Type B pancreatic cell (in vitro differentiated cells): ENCODE data around the gene GSG1L2. TPM values are rescaled to one million over a fixed set of nuclear protein-coding genes. Genes with fewer than 3 reads are reported as not detected.

ENCODE experiments used
- DNase-seq: peaks from one replicate; pipeline ENCODE4 v3.0.0; 2021; ENCODE audit warnings: mixed read lengths; ENCODE audit not compliant: unreplicated experiment; ENCODE audit errors: extremely low spot score
- H3K27ac Mint-ChIP-seq: 2 replicates; pipeline ENCODE4 v1.8.0; 2021; ENCODE audit warnings: mild to moderate bottlenecking, mixed read lengths
- H3K27me3 Mint-ChIP-seq: 2 replicates; pipeline ENCODE4 v1.8.0; 2021; ENCODE audit warnings: mixed read lengths
- H3K36me3 Mint-ChIP-seq: 2 replicates; pipeline ENCODE4 v1.8.0; 2021; ENCODE audit warnings: mixed read lengths
- H3K4me1 Mint-ChIP-seq: one replicate; pipeline ENCODE4 v1.8.0; 2021; ENCODE audit warnings: mixed read lengths; ENCODE audit not compliant: unreplicated experiment
- H3K4me3 Mint-ChIP-seq: 2 replicates; pipeline ENCODE4 v1.8.0; 2021; ENCODE audit warnings: mild to moderate bottlenecking, mixed read lengths
- H3K9me3 Mint-ChIP-seq: 2 replicates; pipeline ENCODE4 v1.8.0; 2021; ENCODE audit warnings: mixed read lengths
- CTCF ChIP-seq: fragments of 200-600 bp; sonication (generic); conservative IDR thresholded peaks from 2 replicates; pipeline ENCODE4 v1.5.0; 2021; ENCODE audit warnings: antibody characterized with exemption, mild to moderate bottlenecking
- total RNA-seq: library from RNA; stranded (reverse); gene quantifications from 2 replicates; pipeline ENCODE4 v1.2.1, GENCODE V29; 2021; ENCODE audit warnings: low replicate concordance

The GSG1L2 gene
- total RNA-seq, 1 donor from 2014 or later = not detected

GRCh38 chr17:9824094-9824493 is 2.2 kb upstream of the GSG1L2 start:
- H3K27me3 Mint-ChIP-seq = peaks cover 25% of the 10 kb centered on the region
- H3K4me1 Mint-ChIP-seq = no peaks in the 10 kb centered on the region
- no peak for DNase-seq
- no peak for TF ChIP-seq CTCF
- H3K9me3 Mint-ChIP-seq = no peaks in the 10 kb centered on the region
- H3K36me3 Mint-ChIP-seq = no peaks in the 10 kb centered on the region
- no peak overlapping the region for H3K4me3 Mint-ChIP-seq
- no peak overlapping the region for H3K27ac Mint-ChIP-seq

GRCh38 chr17:9820448-9820847 is 1.4 kb downstream of the GSG1L2 start:
- DNase-seq = no peak
- peaks cover 22% of the 10 kb centered on the region for H3K27me3 Mint-ChIP-seq
- H3K27ac Mint-ChIP-seq = no peak overlapping the region
- H3K36me3 Mint-ChIP-seq = no peaks in the 10 kb centered on the region
- H3K4me3 Mint-ChIP-seq = no peak overlapping the region
- H3K9me3 Mint-ChIP-seq = peaks cover 4% of the 10 kb centered on the region
- TF ChIP-seq CTCF = no peak
- no peaks in the 10 kb centered on the region for H3K4me1 Mint-ChIP-seq

GRCh38 chr17:9818760-9819159 is 3.1 kb downstream of the GSG1L2 start:
- H3K4me1 Mint-ChIP-seq = no peaks in the 10 kb centered on the region
- DNase-seq = no peak
- no peak for TF ChIP-seq CTCF
- no peaks in the 10 kb centered on the region for H3K36me3 Mint-ChIP-seq
- no peak overlapping the region for H3K27ac Mint-ChIP-seq
- peaks cover 4% of the 10 kb centered on the region for H3K9me3 Mint-ChIP-seq
- no peak overlapping the region for H3K4me3 Mint-ChIP-seq
- H3K27me3 Mint-ChIP-seq = peaks cover 23% of the 10 kb centered on the region

- Mint-ChIP-seq H3K27ac (no peak overlapping the region), H3K9me3 (peaks cover 4% of the 10 kb centered on the region), H3K27me3 (peaks cover 22% of the 10 kb centered on the region), H3K4me1 (no peaks in the 10 kb centered on the region), H3K36me3 (no peaks in the 10 kb centered on the region), H3K4me3 (no peak overlapping the region)
- no peak for DNase-seq
- TF ChIP-seq CTCF = no peak
These were observed 4.8 kb downstream of the GSG1L2 start for GRCh38 chr17:9817086-9817485.

- no peak for TF ChIP-seq CTCF
- H3K4me3 Mint-ChIP-seq = no peak overlapping the region
- H3K9me3 Mint-ChIP-seq = peaks cover 4% of the 10 kb centered on the region
- H3K27me3 Mint-ChIP-seq = peaks cover 23% of the 10 kb centered on the region
- H3K27ac Mint-ChIP-seq = no peak overlapping the region
- H3K4me1 Mint-ChIP-seq = no peaks in the 10 kb centered on the region
- no peak for DNase-seq
- no peaks in the 10 kb centered on the region for H3K36me3 Mint-ChIP-seq
These were observed 5.4 kb downstream of the GSG1L2 start for GRCh38 chr17:9816472-9816871.

- peaks cover 4% of the 10 kb centered on the region for H3K9me3 Mint-ChIP-seq
- peaks cover 32% of the 10 kb centered on the region for H3K27me3 Mint-ChIP-seq
- DNase-seq = no peak
- no peak overlapping the region for H3K27ac Mint-ChIP-seq
- H3K36me3 Mint-ChIP-seq = no peaks in the 10 kb centered on the region
- TF ChIP-seq CTCF = no peak
- no peaks in the 10 kb centered on the region for H3K4me1 Mint-ChIP-seq
- H3K4me3 Mint-ChIP-seq = no peak overlapping the region
These were observed 7.4 kb downstream of the GSG1L2 start for GRCh38 chr17:9814337-9814945.
